Mononuclear cell (primary cell): ENCODE data around the gene RAMACL. TPM values are rescaled to one million over a fixed set of nuclear protein-coding genes. Genes with fewer than 3 reads are reported as not detected.

Experiments
- H3K27me3 ChIP-seq: 2 replicates; pipeline ENCODE4 v1.6.0; 2011; ENCODE audit warnings: low read length, control low read depth; ENCODE audit not compliant: insufficient read depth
- H3K4me1 ChIP-seq: 2 replicates; pipeline ENCODE4 v1.5.1; 2011; ENCODE audit warnings: mild to moderate bottlenecking, low read length, control low read depth; ENCODE audit not compliant: insufficient read depth
- H3K4me3 ChIP-seq: 2 replicates; pipeline ENCODE4 v1.5.1; 2011; ENCODE audit warnings: mild to moderate bottlenecking, low read length, moderate library complexity
- H3K9me3 ChIP-seq: 2 replicates; pipeline ENCODE4 v1.5.1; 2011; ENCODE audit warnings: low read depth, mild to moderate bottlenecking, control low read depth, low read length
- total RNA-seq: library from RNA; depleted of rRNA; stranded (reverse); fragments of >200 nt; gene quantifications from one replicate; pipeline ENCODE4 v1.2.3, GENCODE V29; 2012

RAMACL gene
- total RNA-seq, 1 donor, result 0.73 TPM

- no peaks in the 10 kb centered on the region for H3K9me3 ChIP-seq
- peaks cover 21% of the 10 kb centered on the region for H3K4me1 ChIP-seq
- no peaks in the 10 kb centered on the region for H3K27me3 ChIP-seq
- H3K4me3 ChIP-seq, result no peak overlapping the region
Measured at GRCh38 chr6:166580076-166581050, 6.1 kb downstream of the RAMACL start.

- H3K4me3 ChIP-seq, result no peak overlapping the region
- no peaks in the 10 kb centered on the region for H3K9me3 ChIP-seq
- H3K27me3 ChIP-seq, result no peaks in the 10 kb centered on the region
- H3K4me1 ChIP-seq, result peaks cover 14% of the 10 kb centered on the region
Measured at GRCh38 chr6:166579237-166579850, 7.1 kb downstream of the RAMACL start.

- Histone ChIP-seq H3K27me3 (no peaks in the 10 kb centered on the region), H3K4me1 (peaks cover 7% of the 10 kb centered on the region), H3K9me3 (no peaks in the 10 kb centered on the region), H3K4me3 (no peak overlapping the region)
Measured at GRCh38 chr6:166578536-166579236, 7.8 kb downstream of the RAMACL start.

GRCh38 chr6:166575205-166575604 is 11.3 kb downstream of the RAMACL start:
- Histone ChIP-seq H3K4me3 (no peak overlapping the region), H3K4me1 (no peaks in the 10 kb centered on the region), H3K9me3 (no peaks in the 10 kb centered on the region), H3K27me3 (no peaks in the 10 kb centered on the region)

- Histone ChIP-seq H3K4me3 (no peak overlapping the region), H3K27me3 (no peaks in the 10 kb centered on the region), H3K4me1 (no peaks in the 10 kb centered on the region), H3K9me3 (no peaks in the 10 kb centered on the region)
Measured at GRCh38 chr6:166573511-166574216, 12.8 kb downstream of the RAMACL start.

GRCh38 chr6:166572370-166573261 is 13.9 kb downstream of the RAMACL start:
- Histone ChIP-seq H3K27me3 (no peaks in the 10 kb centered on the region), H3K4me1 (no peaks in the 10 kb centered on the region), H3K9me3 (no peaks in the 10 kb centered on the region), H3K4me3 (no peak overlapping the region)

GRCh38 chr6:166570929-166571713 is 15.4 kb downstream of the RAMACL start:
- H3K27me3 ChIP-seq, result no peaks in the 10 kb centered on the region
- H3K4me3 ChIP-seq, result no peak overlapping the region
- H3K4me1 ChIP-seq, result no peaks in the 10 kb centered on the region
- no peaks in the 10 kb centered on the region for H3K9me3 ChIP-seq

GRCh38 chr6:166569206-166569605 is 17.3 kb downstream of the RAMACL start:
- no peak overlapping the region for H3K4me3 ChIP-seq
- H3K27me3 ChIP-seq, result no peaks in the 10 kb centered on the region
- H3K4me1 ChIP-seq, result no peaks in the 10 kb centered on the region
- no peaks in the 10 kb centered on the region for H3K9me3 ChIP-seq

- Histone ChIP-seq H3K27me3 (no peaks in the 10 kb centered on the region), H3K4me3 (no peak overlapping the region), H3K9me3 (no peaks in the 10 kb centered on the region), H3K4me1 (no peaks in the 10 kb centered on the region)
Measured at GRCh38 chr6:166567813-166568212, 18.7 kb downstream of the RAMACL start.

- no peaks in the 10 kb centered on the region for H3K4me1 ChIP-seq
- no peaks in the 10 kb centered on the region for H3K27me3 ChIP-seq
- no peak overlapping the region for H3K4me3 ChIP-seq
- H3K9me3 ChIP-seq, result no peaks in the 10 kb centered on the region
Measured at GRCh38 chr6:166567107-166567506, 19.4 kb downstream of the RAMACL start.

- Histone ChIP-seq H3K4me3 (no peak overlapping the region), H3K27me3 (no peaks in the 10 kb centered on the region), H3K4me1 (no peaks in the 10 kb centered on the region), H3K9me3 (no peaks in the 10 kb centered on the region)
Measured at GRCh38 chr6:166566026-166567011, 20.2 kb downstream of the RAMACL start.

GRCh38 chr6:166565084-166565967 is 21.2 kb downstream of the RAMACL start:
- no peaks in the 10 kb centered on the region for H3K9me3 ChIP-seq
- no peaks in the 10 kb centered on the region for H3K4me1 ChIP-seq
- no peaks in the 10 kb centered on the region for H3K27me3 ChIP-seq
- no peak overlapping the region for H3K4me3 ChIP-seq
